Measurements from ENCODE around the gene NDUFB11. TPM values are rescaled to one million over a fixed set of nuclear protein-coding genes. Genes with fewer than 3 reads are reported as not detected.

Gene NDUFB11
- total RNA-seq, 2 experiments from 2014 or later: 78.1 to 139 TPM

DNA sequence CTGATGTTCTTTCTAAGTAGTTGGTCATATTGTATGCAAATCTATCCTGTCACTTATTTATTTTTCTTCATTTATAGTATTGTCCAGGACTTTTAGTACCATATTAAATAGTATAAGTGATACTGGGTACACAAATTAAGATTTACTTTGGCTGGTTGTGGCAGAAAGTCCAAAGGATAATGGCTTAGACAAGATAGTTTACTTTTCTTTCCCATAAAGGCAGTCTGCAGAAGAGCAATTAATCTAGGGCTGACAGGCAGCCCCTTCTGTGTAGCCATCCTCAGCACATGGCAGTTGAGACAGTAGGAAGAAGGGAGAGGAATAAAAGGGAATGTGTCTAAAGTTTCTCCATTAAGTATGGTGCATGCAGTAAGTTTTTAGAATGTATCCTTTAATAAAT, 6.9 kb upstream of the NDUFB11 start:
- peaks cover 71% of the 10 kb centered on the region for H3K36me3 ChIP-seq (ENCODE audit: insufficient read depth, low read length)
- BruUV-seq (replicated peaks): TSS peak; percentile 44
- H3K79me2 ChIP-seq (ENCODE audit: insufficient read depth, low read depth, low read length): peaks cover 83% of the 10 kb centered on the region
- no peak overlapping the region for H3K4me2 ChIP-seq (ENCODE audit: low read length)
- no peak overlapping the region for H3K4me3 ChIP-seq (ENCODE audit: low read depth, low read length, poor library complexity, severe bottlenecking)
- peaks cover 3% of the 10 kb centered on the region; the same call in 1 of the 2 replicates for H4K20me1 ChIP-seq (ENCODE audit: insufficient read depth, low read length)
- CTCF ChIA-PET (ENCODE audit: unreplicated experiment): no interaction called here
- no peaks in the 10 kb centered on the region for H3K9me3 ChIP-seq (ENCODE audit: low read length)
- H3K27ac ChIP-seq (ENCODE audit: low read depth, low read length, poor library complexity, severe bottlenecking): no peak overlapping the region
- POLR2A ChIA-PET: interaction anchor here (1.0 kb wide), 1 partner anchor 11 kb away, joined by 3 read pairs; no protein-coding TSS in a partner anchor
- peaks cover 14% of the 10 kb centered on the region for H3K4me1 ChIP-seq (ENCODE audit: insufficient read depth, low read length, poor library complexity, severe bottlenecking)
- H3K9me2 ChIP-seq (ENCODE audit: insufficient read depth, low read length): no peaks in the 10 kb centered on the region
- H2AFZ ChIP-seq (ENCODE audit: low read length): no peak overlapping the region
- no peak for DNase-seq (ENCODE audit: low spot score)
- intact Hi-C loops (cut with micrococcal nuclease; ENCODE audit: unreplicated experiment): no loop called here
- TF ChIP-seq, protein P1, sequence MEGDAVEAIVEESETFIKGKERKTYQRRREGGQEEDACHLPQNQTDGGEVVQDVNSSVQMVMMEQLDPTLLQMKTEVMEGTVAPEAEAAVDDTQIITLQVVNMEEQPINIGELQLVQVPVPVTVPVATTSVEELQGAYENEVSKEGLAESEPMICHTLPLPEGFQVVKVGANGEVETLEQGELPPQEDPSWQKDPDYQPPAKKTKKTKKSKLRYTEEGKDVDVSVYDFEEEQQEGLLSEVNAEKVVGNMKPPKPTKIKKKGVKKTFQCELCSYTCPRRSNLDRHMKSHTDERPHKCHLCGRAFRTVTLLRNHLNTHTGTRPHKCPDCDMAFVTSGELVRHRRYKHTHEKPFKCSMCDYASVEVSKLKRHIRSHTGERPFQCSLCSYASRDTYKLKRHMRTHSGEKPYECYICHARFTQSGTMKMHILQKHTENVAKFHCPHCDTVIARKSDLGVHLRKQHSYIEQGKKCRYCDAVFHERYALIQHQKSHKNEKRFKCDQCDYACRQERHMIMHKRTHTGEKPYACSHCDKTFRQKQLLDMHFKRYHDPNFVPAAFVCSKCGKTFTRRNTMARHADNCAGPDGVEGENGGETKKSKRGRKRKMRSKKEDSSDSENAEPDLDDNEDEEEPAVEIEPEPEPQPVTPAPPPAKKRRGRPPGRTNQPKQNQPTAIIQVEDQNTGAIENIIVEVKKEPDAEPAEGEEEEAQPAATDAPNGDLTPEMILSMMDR (conservative IDR thresholded peaks at IDR 0.05; ENCODE audit: low read length): no peak
- no peak for TF ChIP-seq EZH2phosphoT487 (IDR thresholded peaks at IDR 0.05; ENCODE audit: borderline replicate concordance, low read depth, low read length)

- Histone ChIP-seq H3K36me3 (ENCODE audit: insufficient read depth, low read length) (peaks cover 50% of the 10 kb centered on the region), H2AFZ (ENCODE audit: low read length) (no peak overlapping the region), H3K9me3 (ENCODE audit: low read length) (no peaks in the 10 kb centered on the region), H3K79me2 (ENCODE audit: insufficient read depth, low read depth, low read length) (peaks cover 81% of the 10 kb centered on the region), H4K20me1 (ENCODE audit: insufficient read depth, low read length) (peaks cover 10% of the 10 kb centered on the region; the same call in 1 of the 2 replicates), H3K4me1 (ENCODE audit: insufficient read depth, low read length, poor library complexity, severe bottlenecking) (peaks cover 14% of the 10 kb centered on the region), H3K27ac (ENCODE audit: low read depth, low read length, poor library complexity, severe bottlenecking) (no peak overlapping the region), H3K4me2 (ENCODE audit: low read length) (no peak overlapping the region), H3K9me2 (ENCODE audit: insufficient read depth, low read length) (no peaks in the 10 kb centered on the region), H3K4me3 (ENCODE audit: low read depth, low read length, poor library complexity, severe bottlenecking) (no peak overlapping the region)
- CTCF ChIA-PET (ENCODE audit: unreplicated experiment): no interaction called here
- no peak for DNase-seq (ENCODE audit: low spot score)
- POLR2A ChIA-PET: no interaction called here
- BruUV-seq (replicated peaks): no TSS peak
- TF ChIP-seq, protein P1 (conservative IDR thresholded peaks at IDR 0.05; ENCODE audit: low read length): no peak
- TF ChIP-seq EZH2phosphoT487 (IDR thresholded peaks at IDR 0.05; ENCODE audit: borderline replicate concordance, low read depth, low read length): no peak
- intact Hi-C loops (cut with micrococcal nuclease; ENCODE audit: unreplicated experiment): no loop called here
Observed at GRCh38 chrX:47148946-47149345, 4.4 kb upstream of the NDUFB11 start.

- ChIA-PET POLR2A (interaction anchor here (1.0 kb wide), 1 partner anchor 17 kb away, joined by 3 read pairs; no protein-coding TSS in a partner anchor), CTCF (ENCODE audit: unreplicated experiment) (no interaction called here)
- Histone ChIP-seq H2AFZ (ENCODE audit: low read length) (no peak overlapping the region), H3K9me3 (ENCODE audit: low read length) (no peaks in the 10 kb centered on the region), H3K9me2 (ENCODE audit: insufficient read depth, low read length) (no peaks in the 10 kb centered on the region), H4K20me1 (ENCODE audit: insufficient read depth, low read length) (peaks cover 10% of the 10 kb centered on the region; the same call in 1 of the 2 replicates), H3K4me3 (ENCODE audit: low read depth, low read length, poor library complexity, severe bottlenecking) (peak overlapping the region; percentile 95), H3K4me1 (ENCODE audit: insufficient read depth, low read length, poor library complexity, severe bottlenecking) (peaks cover 25% of the 10 kb centered on the region), H3K4me2 (ENCODE audit: low read length) (peak overlapping the region; percentile 86), H3K27ac (ENCODE audit: low read depth, low read length, poor library complexity, severe bottlenecking) (no peak overlapping the region), H3K79me2 (ENCODE audit: insufficient read depth, low read depth, low read length) (peaks cover 82% of the 10 kb centered on the region), H3K36me3 (ENCODE audit: insufficient read depth, low read length) (peaks cover 45% of the 10 kb centered on the region)
- TF ChIP-seq, protein P1 (conservative IDR thresholded peaks at IDR 0.05; ENCODE audit: low read length): no peak
- TF ChIP-seq EZH2phosphoT487 (IDR thresholded peaks at IDR 0.05; ENCODE audit: borderline replicate concordance, low read depth, low read length): no peak
- BruUV-seq (replicated peaks): no TSS peak
- intact Hi-C loops (cut with micrococcal nuclease; ENCODE audit: unreplicated experiment): no loop called here
- no peak for DNase-seq (ENCODE audit: low spot score)
Observed at GRCh38 chrX:47146936-47147859, 2.7 kb upstream of the NDUFB11 start.

All from OCI-LY7 (cell line).